WTC11 (cell line): Measurements from ENCODE around the gene GSPT1. TPM values are rescaled to one million over a fixed set of nuclear protein-coding genes. Genes with fewer than 3 reads are reported as not detected.

Experiments used
- ATAC-seq: fragments of 200-7000 bp; cut with Tn5 transposase; 2 replicates; pipeline ENCODE4 v1.10.0; 2021; ENCODE audit warnings: mild to moderate bottlenecking, moderate library complexity
- CTCF ChIA-PET: fragments of 300-600 bp; sonication (Branson Sonifier 250); formaldehyde crosslinking; loops from one replicate; lab custom pipeline; 2021; ENCODE audit warnings: antibody characterized with exemption; lab: Charles Lee
- POLR2A ChIA-PET: fragments of 350-600 bp; sonication (Branson Sonifier 250); formaldehyde crosslinking; loops from one replicate; lab custom pipeline; 2021; ENCODE audit warnings: antibody characterized with exemption; lab: Charles Lee
- DNase-seq: peaks from one replicate; pipeline ENCODE4 v3.0.0; 2021; ENCODE audit warnings: low spot score
- H3K27ac Mint-ChIP-seq: 2 replicates; pipeline ENCODE4 v1.8.0; 2021; ENCODE audit warnings: mixed read lengths
- H3K27me3 Mint-ChIP-seq: 2 replicates; pipeline ENCODE4 v1.8.0; 2021; ENCODE audit warnings: low read depth, mild to moderate bottlenecking, moderate library complexity, mixed read lengths
- H3K36me3 Mint-ChIP-seq: 2 replicates; pipeline ENCODE4 v1.8.0; 2021; ENCODE audit warnings: mixed read lengths
- H3K4me1 Mint-ChIP-seq: 2 replicates; pipeline ENCODE4 v1.8.0; 2022; ENCODE audit warnings: mixed read lengths
- H3K4me3 Mint-ChIP-seq: 2 replicates; pipeline ENCODE4 v1.8.0; 2021; ENCODE audit warnings: mild to moderate bottlenecking, moderate library complexity, mixed read lengths
- H3K9me3 Mint-ChIP-seq: 2 replicates; pipeline ENCODE4 v1.8.0; 2021; ENCODE audit warnings: mixed read lengths
- CBFB ChIP-seq: sonication (generic); formaldehyde crosslinking; IDR thresholded peaks from 2 replicates; pipeline ENCODE4 v1.8.1; 2022; ENCODE audit warnings: mild to moderate bottlenecking, low read depth, missing genetic modification reagents
- CREB1 ChIP-seq: sonication (generic); formaldehyde crosslinking; IDR thresholded peaks from 2 replicates; pipeline ENCODE4 v1.8.0; 2023; ENCODE audit warnings: mild to moderate bottlenecking, missing genetic modification reagents
- CREM ChIP-seq: sonication (generic); formaldehyde crosslinking; IDR thresholded peaks from 2 replicates; pipeline ENCODE4 v1.8.1; 2022; ENCODE audit warnings: mild to moderate bottlenecking, missing genetic modification reagents, moderate library complexity
- EMX1 ChIP-seq: fragments of 250-450 bp; sonication (Bioruptor Pico); IDR thresholded peaks from 2 replicates; pipeline ENCODE4 v1.8.0; 2021; ENCODE audit warnings: mild to moderate bottlenecking
- GABPB1 ChIP-seq: sonication (generic); formaldehyde crosslinking; IDR thresholded peaks from 2 replicates; pipeline ENCODE4 v1.8.1; 2023; ENCODE audit warnings: mild to moderate bottlenecking, missing genetic modification reagents
- IRF2 ChIP-seq: sonication (generic); formaldehyde crosslinking; IDR thresholded peaks from 2 replicates; pipeline ENCODE4 v1.8.0; 2022; ENCODE audit warnings: low read depth, missing genetic modification reagents, borderline replicate concordance
- MXD4 ChIP-seq: fragments of 250-450 bp; sonication (Bioruptor Pico); IDR thresholded peaks from 2 replicates; pipeline ENCODE4 v1.8.0; 2021; ENCODE audit warnings: mild to moderate bottlenecking, moderate library complexity, borderline replicate concordance
- NR1H2 ChIP-seq: sonication (generic); formaldehyde crosslinking; IDR thresholded peaks from 2 replicates; pipeline ENCODE4 v1.9.0; 2021; ENCODE audit warnings: mild to moderate bottlenecking, moderate library complexity, missing genetic modification reagents
- NR2C2 ChIP-seq: sonication (generic); formaldehyde crosslinking; IDR thresholded peaks from 2 replicates; pipeline ENCODE4 v1.8.0; 2022; ENCODE audit warnings: mild to moderate bottlenecking, missing genetic modification reagents
- NR3C1 ChIP-seq: sonication (generic); formaldehyde crosslinking; conservative IDR thresholded peaks from 2 replicates; pipeline ENCODE4 v1.8.1; 2023; ENCODE audit warnings: low read depth, mild to moderate bottlenecking, missing genetic modification reagents
- ZNF263 ChIP-seq: sonication (generic); formaldehyde crosslinking; IDR thresholded peaks from 2 replicates; pipeline ENCODE4 v1.8.1; 2022; ENCODE audit warnings: low read depth, mild to moderate bottlenecking, moderate library complexity, missing genetic modification reagents
- ZNF317 ChIP-seq: sonication (generic); formaldehyde crosslinking; IDR thresholded peaks from 2 replicates; pipeline ENCODE4 v1.8.1; 2023; ENCODE audit warnings: low read depth, mild to moderate bottlenecking, moderate library complexity, missing genetic modification reagents, borderline replicate concordance
- total RNA-seq: library from RNA; stranded (reverse); gene quantifications from 3 replicates; pipeline ENCODE4 v1.2.3, GENCODE V29; 2021
- TF ChIP-seq, protein P1 (sequence below): sonication (generic); formaldehyde crosslinking; IDR thresholded peaks from 2 replicates; pipeline ENCODE4 v1.8.1; 2022; ENCODE audit warnings: missing genetic modification reagents, borderline replicate concordance
- TF ChIP-seq, protein P2 (sequence below): fragments of 250-450 bp; sonication (Bioruptor Pico); IDR thresholded peaks from 2 replicates; pipeline ENCODE4 v1.9.0; 2021; ENCODE audit warnings: mild to moderate bottlenecking, borderline replicate concordance
- TF ChIP-seq, protein P3 (sequence below): sonication (generic); formaldehyde crosslinking; IDR thresholded peaks from 2 replicates; pipeline ENCODE4 v1.8.1; 2023; ENCODE audit warnings: mild to moderate bottlenecking, missing genetic modification reagents, moderate library complexity
- TF ChIP-seq, protein P4 (sequence below): sonication (generic); formaldehyde crosslinking; IDR thresholded peaks from 2 replicates; pipeline ENCODE4 v1.8.1; 2023; ENCODE audit warnings: mild to moderate bottlenecking, missing genetic modification reagents, moderate library complexity
- TF ChIP-seq, protein P5 (sequence below): sonication (generic); formaldehyde crosslinking; IDR thresholded peaks from 2 replicates; pipeline ENCODE4 v1.8.1; 2022; ENCODE audit warnings: low read depth, mild to moderate bottlenecking, moderate library complexity, missing genetic modification reagents, borderline replicate concordance
- TF ChIP-seq, protein P6 (sequence below): sonication (generic); formaldehyde crosslinking; IDR thresholded peaks from 2 replicates; pipeline ENCODE4 v1.8.0; 2023; ENCODE audit warnings: mild to moderate bottlenecking, missing genetic modification reagents
- TF ChIP-seq, protein P7 (sequence below): sonication (generic); formaldehyde crosslinking; IDR thresholded peaks from 2 replicates; pipeline ENCODE4 v1.8.1; 2023; ENCODE audit warnings: mild to moderate bottlenecking, moderate library complexity, missing genetic modification reagents

Gene GSPT1
- total RNA-seq, 1 experiment from 2014 or later, result 190 TPM

DNA sequence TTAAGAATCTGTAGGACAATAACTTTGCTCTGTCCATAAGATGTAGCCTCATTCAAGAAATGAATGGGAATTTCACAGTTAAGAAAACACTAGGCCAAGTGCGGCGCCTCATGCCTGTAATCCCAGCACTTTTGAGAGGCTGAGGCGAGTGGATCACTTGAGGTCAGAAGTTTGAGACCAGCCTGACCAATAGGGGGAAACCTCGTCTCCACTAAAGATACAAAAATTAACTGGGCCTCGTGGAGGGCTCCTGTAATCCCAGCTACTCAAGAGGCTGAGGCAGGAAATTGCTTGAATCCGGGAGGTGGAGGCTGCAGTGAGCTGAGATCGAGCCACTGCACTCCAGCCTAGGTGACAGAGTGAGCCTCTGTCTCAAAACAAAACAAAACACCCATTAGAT, 44.6 kb downstream of the GSPT1 start (continued):
- TF ChIP-seq ZNF263 (CRISPR knock-in tag), result no peak

DNA sequence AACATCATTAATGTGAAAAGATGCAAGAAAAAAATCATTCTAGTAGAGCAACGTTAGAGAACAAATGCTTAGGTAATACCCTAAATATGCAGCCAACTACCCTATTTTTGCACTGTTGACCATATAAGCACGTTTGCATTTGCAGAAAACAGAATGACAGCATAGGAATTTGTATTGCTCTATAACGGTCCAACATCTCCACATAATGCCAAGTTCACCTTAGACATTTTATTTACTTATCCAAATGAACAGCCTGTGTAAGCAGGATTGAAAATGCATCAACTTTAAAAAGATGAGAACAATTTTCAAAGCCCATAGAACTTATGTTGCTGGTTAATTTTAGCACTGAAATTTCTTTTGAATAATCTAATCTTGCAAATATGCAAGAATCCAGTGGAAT, 45.4 kb downstream of the GSPT1 start:
- H3K9me3 Mint-ChIP-seq, result no peaks in the 10 kb centered on the region
- POLR2A ChIA-PET, result no interaction called here
- CTCF ChIA-PET, result no interaction called here
- no peak overlapping the region for H3K27ac Mint-ChIP-seq
- no peak overlapping the region for H3K4me3 Mint-ChIP-seq
- TF ChIP-seq CBFB (no peak), NR3C1 (CRISPR knock-in tag) (no peak), CREB1 (CRISPR knock-in tag) (no peak), NR2C2 (no peak), IRF2 (no peak), GABPB1 (no peak)
- TF ChIP-seq, protein P1, sequence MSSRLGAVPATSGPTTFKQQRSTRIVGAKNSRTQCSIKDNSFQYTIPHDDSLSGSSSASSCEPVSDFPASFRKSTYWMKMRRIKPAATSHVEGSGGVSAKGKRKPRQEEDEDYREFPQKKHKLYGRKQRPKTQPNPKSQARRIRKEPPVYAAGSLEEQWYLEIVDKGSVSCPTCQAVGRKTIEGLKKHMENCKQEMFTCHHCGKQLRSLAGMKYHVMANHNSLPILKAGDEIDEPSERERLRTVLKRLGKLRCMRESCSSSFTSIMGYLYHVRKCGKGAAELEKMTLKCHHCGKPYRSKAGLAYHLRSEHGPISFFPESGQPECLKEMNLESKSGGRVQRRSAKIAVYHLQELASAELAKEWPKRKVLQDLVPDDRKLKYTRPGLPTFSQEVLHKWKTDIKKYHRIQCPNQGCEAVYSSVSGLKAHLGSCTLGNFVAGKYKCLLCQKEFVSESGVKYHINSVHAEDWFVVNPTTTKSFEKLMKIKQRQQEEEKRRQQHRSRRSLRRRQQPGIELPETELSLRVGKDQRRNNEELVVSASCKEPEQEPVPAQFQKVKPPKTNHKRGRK, result no peak
- TF ChIP-seq, protein P2, sequence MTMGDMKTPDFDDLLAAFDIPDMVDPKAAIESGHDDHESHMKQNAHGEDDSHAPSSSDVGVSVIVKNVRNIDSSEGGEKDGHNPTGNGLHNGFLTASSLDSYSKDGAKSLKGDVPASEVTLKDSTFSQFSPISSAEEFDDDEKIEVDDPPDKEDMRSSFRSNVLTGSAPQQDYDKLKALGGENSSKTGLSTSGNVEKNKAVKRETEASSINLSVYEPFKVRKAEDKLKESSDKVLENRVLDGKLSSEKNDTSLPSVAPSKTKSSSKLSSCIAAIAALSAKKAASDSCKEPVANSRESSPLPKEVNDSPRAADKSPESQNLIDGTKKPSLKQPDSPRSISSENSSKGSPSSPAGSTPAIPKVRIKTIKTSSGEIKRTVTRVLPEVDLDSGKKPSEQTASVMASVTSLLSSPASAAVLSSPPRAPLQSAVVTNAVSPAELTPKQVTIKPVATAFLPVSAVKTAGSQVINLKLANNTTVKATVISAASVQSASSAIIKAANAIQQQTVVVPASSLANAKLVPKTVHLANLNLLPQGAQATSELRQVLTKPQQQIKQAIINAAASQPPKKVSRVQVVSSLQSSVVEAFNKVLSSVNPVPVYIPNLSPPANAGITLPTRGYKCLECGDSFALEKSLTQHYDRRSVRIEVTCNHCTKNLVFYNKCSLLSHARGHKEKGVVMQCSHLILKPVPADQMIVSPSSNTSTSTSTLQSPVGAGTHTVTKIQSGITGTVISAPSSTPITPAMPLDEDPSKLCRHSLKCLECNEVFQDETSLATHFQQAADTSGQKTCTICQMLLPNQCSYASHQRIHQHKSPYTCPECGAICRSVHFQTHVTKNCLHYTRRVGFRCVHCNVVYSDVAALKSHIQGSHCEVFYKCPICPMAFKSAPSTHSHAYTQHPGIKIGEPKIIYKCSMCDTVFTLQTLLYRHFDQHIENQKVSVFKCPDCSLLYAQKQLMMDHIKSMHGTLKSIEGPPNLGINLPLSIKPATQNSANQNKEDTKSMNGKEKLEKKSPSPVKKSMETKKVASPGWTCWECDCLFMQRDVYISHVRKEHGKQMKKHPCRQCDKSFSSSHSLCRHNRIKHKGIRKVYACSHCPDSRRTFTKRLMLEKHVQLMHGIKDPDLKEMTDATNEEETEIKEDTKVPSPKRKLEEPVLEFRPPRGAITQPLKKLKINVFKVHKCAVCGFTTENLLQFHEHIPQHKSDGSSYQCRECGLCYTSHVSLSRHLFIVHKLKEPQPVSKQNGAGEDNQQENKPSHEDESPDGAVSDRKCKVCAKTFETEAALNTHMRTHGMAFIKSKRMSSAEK, result no peak
- TF ChIP-seq, protein P3, sequence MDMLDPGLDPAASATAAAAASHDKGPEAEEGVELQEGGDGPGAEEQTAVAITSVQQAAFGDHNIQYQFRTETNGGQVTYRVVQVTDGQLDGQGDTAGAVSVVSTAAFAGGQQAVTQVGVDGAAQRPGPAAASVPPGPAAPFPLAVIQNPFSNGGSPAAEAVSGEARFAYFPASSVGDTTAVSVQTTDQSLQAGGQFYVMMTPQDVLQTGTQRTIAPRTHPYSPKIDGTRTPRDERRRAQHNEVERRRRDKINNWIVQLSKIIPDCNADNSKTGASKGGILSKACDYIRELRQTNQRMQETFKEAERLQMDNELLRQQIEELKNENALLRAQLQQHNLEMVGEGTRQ (CRISPR knock-in tag), result no peak
- peaks cover 4% of the 10 kb centered on the region for H3K4me1 Mint-ChIP-seq
- ATAC-seq (no peak), DNase-seq (no peak)
- H3K36me3 Mint-ChIP-seq, result peaks cover 20% of the 10 kb centered on the region
- H3K27me3 Mint-ChIP-seq, result no peaks in the 10 kb centered on the region; the same call in 1 of the 2 replicates

DNA sequence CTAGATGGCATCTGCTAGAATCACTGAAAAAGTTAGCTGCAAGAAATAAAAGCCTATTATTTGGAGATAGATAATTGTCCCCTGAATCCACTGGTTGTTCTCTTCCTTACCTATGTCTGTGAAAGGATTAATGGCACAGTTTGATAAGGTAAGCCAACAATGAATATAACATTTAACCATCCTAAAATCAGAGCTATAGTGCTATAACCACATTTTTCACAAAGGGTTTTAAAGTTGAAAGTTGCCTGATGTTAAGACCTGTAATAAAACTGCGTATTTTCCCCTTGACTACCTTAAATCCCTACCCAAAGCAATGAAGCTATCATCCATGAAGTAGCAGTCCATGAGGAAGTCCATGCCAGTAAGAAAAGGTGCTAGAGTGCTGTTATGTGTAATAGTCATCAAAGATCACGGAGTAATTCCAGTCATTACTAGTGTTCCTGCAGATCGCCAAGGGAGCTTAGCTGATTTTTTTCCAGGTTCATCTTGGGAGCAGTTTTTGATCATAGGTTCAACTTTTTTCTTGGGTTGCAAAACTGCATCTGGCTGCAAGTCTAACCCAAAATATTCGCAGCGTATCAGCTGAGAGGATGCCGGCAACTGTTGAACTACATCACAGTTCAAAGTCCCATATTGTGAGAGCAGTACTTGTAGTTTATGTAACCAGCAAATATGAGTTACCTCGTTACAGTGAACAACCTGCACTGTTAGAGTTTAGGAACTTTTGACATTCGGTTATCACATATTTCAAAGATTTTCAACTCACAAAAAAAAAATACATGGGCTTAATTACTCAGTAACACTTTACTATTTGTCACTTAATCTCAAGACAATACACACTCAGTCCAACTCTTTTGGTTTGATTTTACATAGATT, 46.2 kb downstream of the GSPT1 start:
- H3K27ac Mint-ChIP-seq, result no peak overlapping the region
- ATAC-seq (no peak), DNase-seq (no peak)
- no peak overlapping the region for H3K4me3 Mint-ChIP-seq
- H3K9me3 Mint-ChIP-seq, result no peaks in the 10 kb centered on the region
- POLR2A ChIA-PET, result no interaction called here
- peaks cover 12% of the 10 kb centered on the region for H3K36me3 Mint-ChIP-seq
- CTCF ChIA-PET, result no interaction called here
- H3K4me1 Mint-ChIP-seq, result peaks cover 4% of the 10 kb centered on the region
- no peaks in the 10 kb centered on the region; the same call in 1 of the 2 replicates for H3K27me3 Mint-ChIP-seq
- TF ChIP-seq CREB1 (CRISPR knock-in tag) (no peak), ZNF317 (CRISPR knock-in tag) (no peak), CREM (CRISPR knock-in tag) (no peak), EMX1 (no peak), NR1H2 (no peak), MXD4 (no peak), NR3C1 (CRISPR knock-in tag) (no peak)
- TF ChIP-seq, protein P4, sequence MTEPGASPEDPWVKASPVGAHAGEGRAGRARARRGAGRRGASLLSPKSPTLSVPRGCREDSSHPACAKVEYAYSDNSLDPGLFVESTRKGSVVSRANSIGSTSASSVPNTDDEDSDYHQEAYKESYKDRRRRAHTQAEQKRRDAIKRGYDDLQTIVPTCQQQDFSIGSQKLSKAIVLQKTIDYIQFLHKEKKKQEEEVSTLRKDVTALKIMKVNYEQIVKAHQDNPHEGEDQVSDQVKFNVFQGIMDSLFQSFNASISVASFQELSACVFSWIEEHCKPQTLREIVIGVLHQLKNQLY (CRISPR knock-in tag), result no peak
- TF ChIP-seq, protein P5, sequence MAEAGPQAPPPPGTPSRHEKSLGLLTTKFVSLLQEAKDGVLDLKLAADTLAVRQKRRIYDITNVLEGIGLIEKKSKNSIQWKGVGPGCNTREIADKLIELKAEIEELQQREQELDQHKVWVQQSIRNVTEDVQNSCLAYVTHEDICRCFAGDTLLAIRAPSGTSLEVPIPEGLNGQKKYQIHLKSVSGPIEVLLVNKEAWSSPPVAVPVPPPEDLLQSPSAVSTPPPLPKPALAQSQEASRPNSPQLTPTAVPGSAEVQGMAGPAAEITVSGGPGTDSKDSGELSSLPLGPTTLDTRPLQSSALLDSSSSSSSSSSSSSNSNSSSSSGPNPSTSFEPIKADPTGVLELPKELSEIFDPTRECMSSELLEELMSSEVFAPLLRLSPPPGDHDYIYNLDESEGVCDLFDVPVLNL (CRISPR knock-in tag), result no peak
- TF ChIP-seq, protein P6, sequence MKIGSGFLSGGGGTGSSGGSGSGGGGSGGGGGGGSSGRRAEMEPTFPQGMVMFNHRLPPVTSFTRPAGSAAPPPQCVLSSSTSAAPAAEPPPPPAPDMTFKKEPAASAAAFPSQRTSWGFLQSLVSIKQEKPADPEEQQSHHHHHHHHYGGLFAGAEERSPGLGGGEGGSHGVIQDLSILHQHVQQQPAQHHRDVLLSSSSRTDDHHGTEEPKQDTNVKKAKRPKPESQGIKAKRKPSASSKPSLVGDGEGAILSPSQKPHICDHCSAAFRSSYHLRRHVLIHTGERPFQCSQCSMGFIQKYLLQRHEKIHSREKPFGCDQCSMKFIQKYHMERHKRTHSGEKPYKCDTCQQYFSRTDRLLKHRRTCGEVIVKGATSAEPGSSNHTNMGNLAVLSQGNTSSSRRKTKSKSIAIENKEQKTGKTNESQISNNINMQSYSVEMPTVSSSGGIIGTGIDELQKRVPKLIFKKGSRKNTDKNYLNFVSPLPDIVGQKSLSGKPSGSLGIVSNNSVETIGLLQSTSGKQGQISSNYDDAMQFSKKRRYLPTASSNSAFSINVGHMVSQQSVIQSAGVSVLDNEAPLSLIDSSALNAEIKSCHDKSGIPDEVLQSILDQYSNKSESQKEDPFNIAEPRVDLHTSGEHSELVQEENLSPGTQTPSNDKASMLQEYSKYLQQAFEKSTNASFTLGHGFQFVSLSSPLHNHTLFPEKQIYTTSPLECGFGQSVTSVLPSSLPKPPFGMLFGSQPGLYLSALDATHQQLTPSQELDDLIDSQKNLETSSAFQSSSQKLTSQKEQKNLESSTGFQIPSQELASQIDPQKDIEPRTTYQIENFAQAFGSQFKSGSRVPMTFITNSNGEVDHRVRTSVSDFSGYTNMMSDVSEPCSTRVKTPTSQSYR (CRISPR knock-in tag), result no peak
- TF ChIP-seq, protein P7, sequence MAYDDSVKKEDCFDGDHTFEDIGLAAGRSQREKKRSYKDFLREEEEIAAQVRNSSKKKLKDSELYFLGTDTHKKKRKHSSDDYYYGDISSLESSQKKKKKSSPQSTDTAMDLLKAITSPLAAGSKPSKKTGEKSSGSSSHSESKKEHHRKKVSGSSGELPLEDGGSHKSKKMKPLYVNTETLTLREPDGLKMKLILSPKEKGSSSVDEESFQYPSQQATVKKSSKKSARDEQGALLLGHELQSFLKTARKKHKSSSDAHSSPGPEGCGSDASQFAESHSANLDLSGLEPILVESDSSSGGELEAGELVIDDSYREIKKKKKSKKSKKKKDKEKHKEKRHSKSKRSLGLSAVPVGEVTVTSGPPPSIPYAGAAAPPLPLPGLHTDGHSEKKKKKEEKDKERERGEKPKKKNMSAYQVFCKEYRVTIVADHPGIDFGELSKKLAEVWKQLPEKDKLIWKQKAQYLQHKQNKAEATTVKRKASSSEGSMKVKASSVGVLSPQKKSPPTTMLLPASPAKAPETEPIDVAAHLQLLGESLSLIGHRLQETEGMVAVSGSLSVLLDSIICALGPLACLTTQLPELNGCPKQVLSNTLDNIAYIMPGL (CRISPR knock-in tag), result no peak
